Measurements from ENCODE around the gene TANGO6. TPM values are rescaled to one million over a fixed set of nuclear protein-coding genes. Genes with fewer than 3 reads are reported as not detected.

The TANGO6 gene
- total and polyA plus RNA-seq, 3 experiments from 2014 or later, result 19.5 to 30.3 (median 28.9) TPM

GRCh38 chr16:69114976-69115355 is 271.6 kb downstream of the TANGO6 start:
- H3K27ac Mint-ChIP-seq, result peak overlapping the region in 1 of 8 donors; percentile 33
- H3K4me3 ChIP-seq (ENCODE audit: low read length), result no peak overlapping the region
- no peaks in the 10 kb centered on the region for H3K9me3 ChIP-seq (ENCODE audit: low read length)
- H3K4me1 Mint-ChIP-seq, result peaks cover 4 to 16% (median 8%) of the 10 kb centered on the region in 3 donors
- no peaks in the 10 kb centered on the region for H3K27me3 ChIP-seq (ENCODE audit: insufficient read depth, low read length, poor library complexity, severe bottlenecking)
- peaks cover 35% of the 10 kb centered on the region for H3K36me3 ChIP-seq (ENCODE audit: insufficient read depth, low read length)
- ChIA-PET POLR2A (interaction anchor here (0.5 kb wide), 1 partner anchor 95 kb away, joined by 3 read pairs; no protein-coding TSS in a partner anchor), CTCF (interaction anchor here (2.0 kb wide), 1 partner anchor 9 kb away, joined by 7 read pairs; no protein-coding TSS in a partner anchor)
- no peak overlapping the region for H3K4me3 Mint-ChIP-seq
- peaks cover 0 to 2% of the 10 kb centered on the region in 2 donors for H3K27me3 Mint-ChIP-seq
- H3K36me3 Mint-ChIP-seq, result peaks cover 7 to 76% (median 7%) of the 10 kb centered on the region in 3 donors
- no peak overlapping the region for H3K27ac ChIP-seq (ENCODE audit: low read depth, low read length)
- no peaks in the 10 kb centered on the region for H3K4me1 ChIP-seq (ENCODE audit: insufficient read depth, low read length)
- H3K9me3 Mint-ChIP-seq, result no peaks in the 10 kb centered on the region
- DNase-seq, result no peak

GRCh38 chr16:69115361-69115760 is 272.0 kb downstream of the TANGO6 start:
- Histone ChIP-seq H3K36me3 (ENCODE audit: insufficient read depth, low read length) (peaks cover 38% of the 10 kb centered on the region), H3K27ac (ENCODE audit: low read depth, low read length) (no peak overlapping the region), H3K4me3 (ENCODE audit: low read length) (no peak overlapping the region), H3K9me3 (ENCODE audit: low read length) (no peaks in the 10 kb centered on the region), H3K4me1 (ENCODE audit: insufficient read depth, low read length) (no peaks in the 10 kb centered on the region), H3K27me3 (ENCODE audit: insufficient read depth, low read length, poor library complexity, severe bottlenecking) (no peaks in the 10 kb centered on the region)
- Mint-ChIP-seq H3K9me3 (no peaks in the 10 kb centered on the region), H3K27me3 (peaks cover 0 to 2% of the 10 kb centered on the region in 2 donors), H3K27ac (no peak overlapping the region), H3K36me3 (peaks cover 6 to 79% (median 8%) of the 10 kb centered on the region in 3 donors), H3K4me3 (no peak overlapping the region), H3K4me1 (peaks cover 4 to 16% (median 8%) of the 10 kb centered on the region in 3 donors)
- ChIA-PET CTCF (interaction anchor here (2.0 kb wide), 1 partner anchor 9 kb away, joined by 7 read pairs; no protein-coding TSS in a partner anchor), POLR2A (no interaction called here)
- no peak for DNase-seq

- H3K27me3 ChIP-seq (ENCODE audit: insufficient read depth, low read length, poor library complexity, severe bottlenecking), result no peaks in the 10 kb centered on the region
- Mint-ChIP-seq H3K27me3 (peaks cover 0 to 2% of the 10 kb centered on the region in 2 donors), H3K9me3 (no peaks in the 10 kb centered on the region), H3K27ac (no peak overlapping the region), H3K36me3 (peaks cover 1 to 79% (median 10%) of the 10 kb centered on the region in 3 donors), H3K4me1 (peaks cover 4 to 18% (median 8%) of the 10 kb centered on the region in 3 donors), H3K4me3 (no peak overlapping the region)
- no peak overlapping the region for H3K4me3 ChIP-seq (ENCODE audit: low read length)
- POLR2A ChIA-PET, result interaction anchor here (0.7 kb wide), 1 partner anchor 17 kb away, joined by 3 read pairs; no protein-coding TSS in a partner anchor
- DNase-seq, result no peak
- peaks cover 43% of the 10 kb centered on the region for H3K36me3 ChIP-seq (ENCODE audit: insufficient read depth, low read length)
- no peak overlapping the region for H3K27ac ChIP-seq (ENCODE audit: low read depth, low read length)
- CTCF ChIA-PET, result interaction anchor here (2.0 kb wide), 1 partner anchor 8 kb away, joined by 7 read pairs; no protein-coding TSS in a partner anchor
- no peaks in the 10 kb centered on the region for H3K9me3 ChIP-seq (ENCODE audit: low read length)
- no peaks in the 10 kb centered on the region for H3K4me1 ChIP-seq (ENCODE audit: insufficient read depth, low read length)
Measured at GRCh38 chr16:69115837-69116236, 272.5 kb downstream of the TANGO6 start.

GRCh38 chr16:69116256-69116875 is 273.0 kb downstream of the TANGO6 start:
- Mint-ChIP-seq H3K27me3 (peaks cover 0 to 2% of the 10 kb centered on the region in 2 donors), H3K9me3 (no peaks in the 10 kb centered on the region), H3K27ac (no peak overlapping the region), H3K4me1 (peaks cover 4 to 23% (median 8%) of the 10 kb centered on the region in 3 donors), H3K36me3 (peaks cover 0 to 82% (median 10%) of the 10 kb centered on the region in 3 donors), H3K4me3 (no peak overlapping the region)
- no peak for DNase-seq
- Histone ChIP-seq H3K27ac (ENCODE audit: low read depth, low read length) (no peak overlapping the region), H3K27me3 (ENCODE audit: insufficient read depth, low read length, poor library complexity, severe bottlenecking) (no peaks in the 10 kb centered on the region), H3K4me3 (ENCODE audit: low read length) (no peak overlapping the region), H3K9me3 (ENCODE audit: low read length) (no peaks in the 10 kb centered on the region), H3K36me3 (ENCODE audit: insufficient read depth, low read length) (peaks cover 48% of the 10 kb centered on the region), H3K4me1 (ENCODE audit: insufficient read depth, low read length) (no peaks in the 10 kb centered on the region)
- ChIA-PET POLR2A (interaction anchor here (0.7 kb wide), 1 partner anchor 17 kb away, joined by 3 read pairs; no protein-coding TSS in a partner anchor), CTCF (interaction anchor here (2.0 kb wide), 1 partner anchor 8 kb away, joined by 7 read pairs; no protein-coding TSS in a partner anchor)

- Mint-ChIP-seq H3K9me3 (no peaks in the 10 kb centered on the region), H3K36me3 (peaks cover 0 to 81% (median 10%) of the 10 kb centered on the region in 3 donors), H3K27me3 (peaks cover 0 to 2% of the 10 kb centered on the region in 2 donors), H3K4me1 (peaks cover 4 to 24% (median 8%) of the 10 kb centered on the region in 3 donors), H3K4me3 (no peak overlapping the region), H3K27ac (no peak overlapping the region)
- no peak overlapping the region for H3K27ac ChIP-seq (ENCODE audit: low read depth, low read length)
- ChIA-PET CTCF (no interaction called here), POLR2A (no interaction called here)
- DNase-seq, result no peak
- H3K4me1 ChIP-seq (ENCODE audit: insufficient read depth, low read length), result no peaks in the 10 kb centered on the region
- H3K4me3 ChIP-seq (ENCODE audit: low read length), result no peak overlapping the region
- peaks cover 48% of the 10 kb centered on the region for H3K36me3 ChIP-seq (ENCODE audit: insufficient read depth, low read length)
- no peaks in the 10 kb centered on the region for H3K27me3 ChIP-seq (ENCODE audit: insufficient read depth, low read length, poor library complexity, severe bottlenecking)
- no peaks in the 10 kb centered on the region for H3K9me3 ChIP-seq (ENCODE audit: low read length)
Measured at GRCh38 chr16:69116906-69117305, 273.6 kb downstream of the TANGO6 start.

GRCh38 chr16:69118468-69118867 is 275.1 kb downstream of the TANGO6 start:
- no peaks in the 10 kb centered on the region for H3K9me3 ChIP-seq (ENCODE audit: low read length)
- no peak overlapping the region for H3K4me3 ChIP-seq (ENCODE audit: low read length)
- H3K27me3 ChIP-seq (ENCODE audit: insufficient read depth, low read length, poor library complexity, severe bottlenecking), result no peaks in the 10 kb centered on the region
- peaks cover 48% of the 10 kb centered on the region for H3K36me3 ChIP-seq (ENCODE audit: insufficient read depth, low read length)
- no peak overlapping the region for H3K4me3 Mint-ChIP-seq
- peak overlapping the region in 1 of 8 donors; percentile 54 for H3K27ac Mint-ChIP-seq
- H3K4me1 Mint-ChIP-seq, result peaks cover 4 to 22% (median 8%) of the 10 kb centered on the region in 3 donors
- no peaks in the 10 kb centered on the region for H3K9me3 Mint-ChIP-seq
- ChIA-PET POLR2A (interaction anchor here (0.6 kb wide), 1 partner anchor 83 kb away, joined by 12 read pairs; no protein-coding TSS in a partner anchor), CTCF (interaction anchor here (0.6 kb wide), 1 partner anchor 9 kb away, joined by 3 read pairs; no protein-coding TSS in a partner anchor)
- no peaks in the 10 kb centered on the region for H3K4me1 ChIP-seq (ENCODE audit: insufficient read depth, low read length)
- H3K36me3 Mint-ChIP-seq, result peaks cover 0 to 77% (median 12%) of the 10 kb centered on the region in 3 donors
- no peak for DNase-seq
- no peak overlapping the region for H3K27ac ChIP-seq (ENCODE audit: low read depth, low read length)
- H3K27me3 Mint-ChIP-seq, result no peaks in the 10 kb centered on the region

GRCh38 chr16:69118994-69119393 is 275.7 kb downstream of the TANGO6 start:
- Histone ChIP-seq H3K27ac (ENCODE audit: low read depth, low read length) (no peak overlapping the region), H3K4me1 (ENCODE audit: insufficient read depth, low read length) (no peaks in the 10 kb centered on the region), H3K36me3 (ENCODE audit: insufficient read depth, low read length) (peaks cover 48% of the 10 kb centered on the region), H3K9me3 (ENCODE audit: low read length) (no peaks in the 10 kb centered on the region), H3K27me3 (ENCODE audit: insufficient read depth, low read length, poor library complexity, severe bottlenecking) (no peaks in the 10 kb centered on the region), H3K4me3 (ENCODE audit: low read length) (no peak overlapping the region)
- no peak overlapping the region for H3K27ac Mint-ChIP-seq
- H3K9me3 Mint-ChIP-seq, result no peaks in the 10 kb centered on the region
- H3K36me3 Mint-ChIP-seq, result peaks cover 0 to 72% (median 11%) of the 10 kb centered on the region in 3 donors
- ChIA-PET POLR2A (no interaction called here), CTCF (interaction anchor here (0.6 kb wide), 1 partner anchor 308 kb away, joined by 3 read pairs; no protein-coding TSS in a partner anchor)
- H3K27me3 Mint-ChIP-seq, result no peaks in the 10 kb centered on the region
- H3K4me3 Mint-ChIP-seq, result no peak overlapping the region
- peaks cover 5 to 23% (median 10%) of the 10 kb centered on the region in 3 donors for H3K4me1 Mint-ChIP-seq
- DNase-seq, result no peak

GRCh38 chr16:69119536-69119935 is 276.2 kb downstream of the TANGO6 start:
- Histone ChIP-seq H3K36me3 (ENCODE audit: insufficient read depth, low read length) (peaks cover 46% of the 10 kb centered on the region), H3K27me3 (ENCODE audit: insufficient read depth, low read length, poor library complexity, severe bottlenecking) (no peaks in the 10 kb centered on the region), H3K4me3 (ENCODE audit: low read length) (no peak overlapping the region), H3K9me3 (ENCODE audit: low read length) (no peaks in the 10 kb centered on the region), H3K27ac (ENCODE audit: low read depth, low read length) (no peak overlapping the region), H3K4me1 (ENCODE audit: insufficient read depth, low read length) (no peaks in the 10 kb centered on the region)
- DNase-seq, result no peak
- Mint-ChIP-seq H3K36me3 (peaks cover 0 to 69% (median 11%) of the 10 kb centered on the region in 3 donors), H3K27ac (peak overlapping the region in 1 of 8 donors; percentile 19), H3K9me3 (no peaks in the 10 kb centered on the region), H3K4me3 (no peak overlapping the region), H3K4me1 (peaks cover 7 to 26% (median 13%) of the 10 kb centered on the region in 3 donors), H3K27me3 (no peaks in the 10 kb centered on the region)
- ChIA-PET CTCF (interaction anchor here (0.6 kb wide), 1 partner anchor 309 kb away, joined by 3 read pairs; no protein-coding TSS in a partner anchor), POLR2A (no interaction called here)
